LNCaP clone FGC (cell line): ENCODE measurements around the gene IL1RAPL1.

Source experiments
- DNase-seq: peaks from one replicate; pipeline ENCODE4 v3.0.0-alpha.2; 2011; ENCODE audit warnings: low read depth
- H3K4me3 ChIP-seq: 2 replicates; pipeline ENCODE4 v1.5.1; 2011; ENCODE audit warnings: mild to moderate bottlenecking, low read depth, low read length, control low read depth
- TF ChIP-seq, protein P1 (sequence below): IDR thresholded peaks from 2 replicates; pipeline ENCODE4 v1.5.1; 2012; ENCODE audit warnings: mild to moderate bottlenecking; ENCODE audit not compliant: control insufficient read depth, insufficient read depth; ENCODE audit errors: extremely low read depth

The IL1RAPL1 gene

DNA sequence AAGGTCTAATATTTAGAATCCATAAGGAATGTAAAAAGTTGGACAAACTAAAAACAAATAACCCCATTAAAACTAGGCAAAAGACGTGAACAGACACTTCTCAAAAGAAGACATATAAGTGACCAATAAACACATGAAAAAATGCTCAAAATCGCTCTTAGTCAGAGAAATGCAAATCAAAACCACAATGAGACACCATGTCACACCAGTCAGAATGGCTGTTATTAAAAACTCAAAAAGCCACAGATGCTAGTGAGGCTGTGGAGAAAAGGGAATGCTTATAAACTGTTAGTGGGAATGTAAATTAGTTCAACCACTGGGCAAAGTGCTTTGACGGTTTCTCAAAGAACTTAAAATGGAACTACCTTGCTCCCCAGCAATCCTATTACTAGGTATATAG is 953.8 kb downstream of the IL1RAPL1 start:
- TF ChIP-seq, protein P1, sequence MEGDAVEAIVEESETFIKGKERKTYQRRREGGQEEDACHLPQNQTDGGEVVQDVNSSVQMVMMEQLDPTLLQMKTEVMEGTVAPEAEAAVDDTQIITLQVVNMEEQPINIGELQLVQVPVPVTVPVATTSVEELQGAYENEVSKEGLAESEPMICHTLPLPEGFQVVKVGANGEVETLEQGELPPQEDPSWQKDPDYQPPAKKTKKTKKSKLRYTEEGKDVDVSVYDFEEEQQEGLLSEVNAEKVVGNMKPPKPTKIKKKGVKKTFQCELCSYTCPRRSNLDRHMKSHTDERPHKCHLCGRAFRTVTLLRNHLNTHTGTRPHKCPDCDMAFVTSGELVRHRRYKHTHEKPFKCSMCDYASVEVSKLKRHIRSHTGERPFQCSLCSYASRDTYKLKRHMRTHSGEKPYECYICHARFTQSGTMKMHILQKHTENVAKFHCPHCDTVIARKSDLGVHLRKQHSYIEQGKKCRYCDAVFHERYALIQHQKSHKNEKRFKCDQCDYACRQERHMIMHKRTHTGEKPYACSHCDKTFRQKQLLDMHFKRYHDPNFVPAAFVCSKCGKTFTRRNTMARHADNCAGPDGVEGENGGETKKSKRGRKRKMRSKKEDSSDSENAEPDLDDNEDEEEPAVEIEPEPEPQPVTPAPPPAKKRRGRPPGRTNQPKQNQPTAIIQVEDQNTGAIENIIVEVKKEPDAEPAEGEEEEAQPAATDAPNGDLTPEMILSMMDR, result no peak
- no peak overlapping the region for H3K4me3 ChIP-seq
- DNase-seq, result no peak

DNA sequence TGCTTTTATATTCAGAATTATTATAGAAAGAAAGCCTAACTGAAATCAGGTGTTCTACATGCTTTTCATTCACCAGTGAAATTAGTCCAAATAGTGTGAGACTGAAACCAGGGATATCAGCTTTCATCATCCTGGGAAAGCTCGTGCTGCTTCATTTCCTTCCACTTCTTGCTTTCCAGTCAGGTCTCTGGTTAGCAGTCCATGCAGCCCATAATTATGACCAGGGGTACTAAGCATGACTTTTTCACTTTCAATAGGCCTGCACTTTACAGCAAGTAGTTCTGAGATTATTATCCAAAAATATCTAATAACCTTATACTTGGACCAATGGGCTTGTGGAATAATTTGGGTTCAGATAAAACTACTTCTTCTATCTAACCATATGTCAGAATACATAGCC is 954.9 kb downstream of the IL1RAPL1 start:
- TF ChIP-seq, protein P1, result no peak
- no peak for DNase-seq

DNA sequence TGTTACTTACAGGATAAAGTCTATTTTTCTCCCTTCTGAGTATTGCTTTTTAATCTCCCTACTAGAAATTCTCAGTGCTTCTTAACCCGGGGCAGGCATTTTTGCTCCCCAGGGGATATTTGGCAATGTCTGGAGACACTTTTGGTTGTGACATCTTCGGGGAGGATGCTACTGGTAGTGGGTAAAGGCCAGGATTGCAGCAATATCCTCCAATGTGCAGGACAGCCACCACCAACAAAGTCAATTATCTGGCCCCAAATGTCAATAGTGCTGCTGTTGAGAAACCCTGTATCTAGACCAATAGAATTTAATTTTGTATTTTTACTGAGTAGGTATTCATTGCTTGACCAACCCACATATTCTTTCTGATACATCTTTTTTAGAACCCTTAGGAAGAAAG is 958.6 kb downstream of the IL1RAPL1 start:
- DNase-seq, result no peak
- no peak overlapping the region for H3K4me3 ChIP-seq
- TF ChIP-seq, protein P1, result no peak

More for the DNA sequence above, 954.9 kb downstream of the IL1RAPL1 start:
- H3K4me3 ChIP-seq, result no peak overlapping the region

DNA sequence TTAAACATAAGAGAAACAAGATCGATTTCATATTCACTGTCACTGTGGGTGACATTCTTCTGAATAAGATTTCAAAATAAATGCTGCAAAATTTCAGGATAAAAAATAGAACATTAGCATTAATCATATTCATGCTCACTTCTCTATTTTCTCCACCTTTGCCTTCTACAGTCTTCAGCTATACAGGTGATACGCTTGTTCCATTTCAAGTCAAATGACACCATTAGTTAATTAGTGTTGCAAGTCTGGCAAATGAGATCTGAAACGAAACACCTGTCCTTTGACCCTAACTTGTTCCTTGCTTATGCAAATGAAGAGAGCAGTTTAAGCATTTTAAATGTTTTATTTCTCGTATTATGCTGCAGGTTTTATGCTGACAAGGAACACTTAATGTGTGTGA is 960.6 kb downstream of the IL1RAPL1 start:
- DNase-seq, result no peak
- no peak overlapping the region for H3K4me3 ChIP-seq
- TF ChIP-seq, protein P1, result no peak

DNA sequence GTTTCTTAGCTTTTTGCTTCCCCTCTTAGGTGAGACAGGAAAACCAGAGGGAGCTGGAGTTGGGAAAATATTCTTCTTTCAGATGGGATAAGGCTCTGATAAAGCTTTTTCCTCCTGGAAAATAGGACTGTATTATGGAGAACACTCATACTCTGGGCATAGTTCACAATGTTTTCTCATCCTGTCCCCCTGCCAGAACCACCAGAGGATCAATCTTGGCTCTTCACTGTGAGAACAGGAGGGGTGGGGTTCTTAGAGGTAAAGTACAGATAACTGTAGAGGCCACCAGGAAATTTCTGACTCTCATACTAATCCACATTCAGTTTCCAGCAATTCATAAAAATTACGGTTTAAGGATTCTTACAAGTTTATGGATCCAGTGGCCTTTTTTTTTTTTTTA is 966.3 kb downstream of the IL1RAPL1 start:
- no peak for DNase-seq
- TF ChIP-seq, protein P1, result no peak
- no peak overlapping the region for H3K4me3 ChIP-seq

DNA sequence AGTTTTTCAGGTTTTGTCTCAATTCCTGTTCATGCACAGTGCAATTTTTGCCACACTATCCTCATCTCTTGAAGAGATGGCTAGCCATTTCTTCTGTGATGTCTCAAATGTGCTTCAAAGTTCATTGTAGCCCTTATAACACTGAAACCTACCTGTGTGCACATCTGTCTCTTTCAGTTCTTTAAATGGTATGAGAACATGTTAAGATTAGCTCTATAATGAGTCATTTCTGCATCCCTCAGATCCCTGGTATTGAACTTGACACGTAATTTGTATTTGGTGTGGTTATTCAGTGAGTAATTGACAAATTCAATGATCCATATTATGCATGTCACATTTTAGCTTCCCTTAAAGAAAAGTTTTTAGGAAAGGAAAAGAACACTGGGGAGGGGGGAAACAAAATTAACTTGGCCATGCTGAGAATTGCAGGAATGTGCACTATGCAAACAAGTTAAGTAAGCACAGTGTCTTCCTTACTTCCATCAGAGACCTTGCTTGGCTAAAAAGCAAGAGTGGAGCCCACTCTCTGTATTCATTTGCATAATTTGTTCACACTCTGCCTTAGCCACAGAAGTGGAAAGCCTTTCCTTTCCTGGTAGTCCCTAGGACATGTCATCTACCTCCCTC is 968.3 kb downstream of the IL1RAPL1 start:
- no peak overlapping the region for H3K4me3 ChIP-seq
- TF ChIP-seq, protein P1, result no peak
- DNase-seq, result no peak

DNA sequence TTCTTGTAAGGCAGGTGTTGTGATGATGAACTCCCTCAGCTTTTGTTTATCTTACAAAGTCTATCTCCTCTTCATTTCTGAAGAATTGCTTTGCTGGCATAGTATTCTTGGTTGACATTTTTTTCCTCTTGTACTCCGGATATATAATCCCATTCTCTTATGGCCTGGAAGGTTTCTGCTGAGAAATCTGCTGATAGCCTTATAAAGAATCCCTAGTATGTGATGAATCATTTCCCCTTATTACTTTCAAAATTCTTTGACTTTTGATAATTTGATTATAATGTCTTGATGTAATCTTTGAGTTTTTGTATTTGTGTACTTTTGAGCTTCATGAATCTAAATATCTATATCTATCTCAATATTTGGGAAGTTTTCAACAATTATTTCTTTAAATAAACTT is 972.8 kb downstream of the IL1RAPL1 start:
- no peak for DNase-seq
- TF ChIP-seq, protein P1, result no peak
- no peak overlapping the region for H3K4me3 ChIP-seq
